Measurements from ENCODE around the gene THTPA. TPM values are rescaled to one million over a fixed set of nuclear protein-coding genes. Genes with fewer than 3 reads are reported as not detected.

THTPA gene
- total RNA-seq, 1 donor from 2014 or later = 6.9 TPM

DNA sequence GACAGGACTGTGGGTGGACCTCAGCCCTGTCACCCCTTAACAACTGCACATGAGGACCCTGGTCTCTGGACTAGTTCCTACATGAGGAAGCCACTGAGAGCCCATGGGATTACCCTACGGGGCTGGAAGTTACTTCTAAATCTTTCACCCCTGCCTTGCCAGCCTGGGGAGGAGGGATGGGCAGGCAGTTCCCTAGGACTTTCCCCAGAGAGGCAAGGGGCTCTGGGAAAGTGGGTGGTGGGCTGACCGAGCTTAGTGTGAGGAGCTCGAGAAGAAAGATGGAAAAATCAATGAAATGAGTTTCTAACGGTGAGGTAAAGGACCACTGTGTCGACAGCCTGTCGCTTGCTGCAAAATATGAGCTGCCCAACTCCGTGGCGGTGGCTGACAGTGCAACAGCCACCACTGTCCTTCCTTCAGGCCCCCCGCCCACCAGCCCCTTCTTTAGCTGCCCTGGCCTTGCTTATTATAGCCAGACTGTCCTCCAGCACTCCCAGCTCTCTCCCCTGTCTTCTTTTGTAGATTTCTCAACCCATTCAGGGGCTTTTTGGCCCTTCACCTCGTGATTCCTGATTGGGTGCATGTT is 9.5 kb upstream of the THTPA start:
- TF ChIP-seq, protein P1, sequence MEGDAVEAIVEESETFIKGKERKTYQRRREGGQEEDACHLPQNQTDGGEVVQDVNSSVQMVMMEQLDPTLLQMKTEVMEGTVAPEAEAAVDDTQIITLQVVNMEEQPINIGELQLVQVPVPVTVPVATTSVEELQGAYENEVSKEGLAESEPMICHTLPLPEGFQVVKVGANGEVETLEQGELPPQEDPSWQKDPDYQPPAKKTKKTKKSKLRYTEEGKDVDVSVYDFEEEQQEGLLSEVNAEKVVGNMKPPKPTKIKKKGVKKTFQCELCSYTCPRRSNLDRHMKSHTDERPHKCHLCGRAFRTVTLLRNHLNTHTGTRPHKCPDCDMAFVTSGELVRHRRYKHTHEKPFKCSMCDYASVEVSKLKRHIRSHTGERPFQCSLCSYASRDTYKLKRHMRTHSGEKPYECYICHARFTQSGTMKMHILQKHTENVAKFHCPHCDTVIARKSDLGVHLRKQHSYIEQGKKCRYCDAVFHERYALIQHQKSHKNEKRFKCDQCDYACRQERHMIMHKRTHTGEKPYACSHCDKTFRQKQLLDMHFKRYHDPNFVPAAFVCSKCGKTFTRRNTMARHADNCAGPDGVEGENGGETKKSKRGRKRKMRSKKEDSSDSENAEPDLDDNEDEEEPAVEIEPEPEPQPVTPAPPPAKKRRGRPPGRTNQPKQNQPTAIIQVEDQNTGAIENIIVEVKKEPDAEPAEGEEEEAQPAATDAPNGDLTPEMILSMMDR (IDR thresholded peaks at IDR 0.05; ENCODE audit: unreplicated experiment) = no peak
- Mint-ChIP-seq H3K27ac (ENCODE audit: unreplicated experiment) (no peak overlapping the region), H3K4me3 (ENCODE audit: unreplicated experiment) (no peak overlapping the region), H3K9me3 (ENCODE audit: unreplicated experiment) (no peaks in the 10 kb centered on the region), H3K27me3 (ENCODE audit: unreplicated experiment) (peaks cover 1% of the 10 kb centered on the region), H3K4me1 (ENCODE audit: unreplicated experiment) (peaks cover 17% of the 10 kb centered on the region), H3K36me3 (ENCODE audit: low read depth, unreplicated experiment) (no peaks in the 10 kb centered on the region)
- DNase-seq (ENCODE audit: low spot score) = no peak

DNA sequence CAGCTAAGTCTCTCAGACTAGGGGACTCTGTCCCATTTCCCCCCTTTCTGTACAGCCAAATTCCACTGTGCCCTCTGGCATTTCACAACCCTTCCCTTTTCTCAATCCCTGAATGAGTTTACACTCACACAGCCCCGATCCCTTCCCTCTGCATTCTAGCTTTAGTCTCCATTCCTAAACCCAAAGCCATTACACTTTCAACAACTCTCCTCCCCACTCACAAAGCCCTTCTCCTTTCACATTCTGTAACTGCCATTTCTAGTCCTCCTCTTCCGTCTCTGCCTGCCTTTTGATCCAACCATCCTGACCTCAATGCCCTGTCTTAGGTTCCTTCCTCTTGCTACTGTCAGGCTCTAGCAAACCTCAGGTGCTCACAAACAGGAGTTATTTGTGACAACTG is 8.1 kb upstream of the THTPA start:
- H3K36me3 Mint-ChIP-seq (ENCODE audit: low read depth, unreplicated experiment) = no peaks in the 10 kb centered on the region
- H3K4me1 Mint-ChIP-seq (ENCODE audit: unreplicated experiment) = peaks cover 19% of the 10 kb centered on the region
- no peaks in the 10 kb centered on the region for H3K9me3 Mint-ChIP-seq (ENCODE audit: unreplicated experiment)
- H3K4me3 Mint-ChIP-seq (ENCODE audit: unreplicated experiment) = no peak overlapping the region
- H3K27me3 Mint-ChIP-seq (ENCODE audit: unreplicated experiment) = no peaks in the 10 kb centered on the region
- TF ChIP-seq, protein P1 (IDR thresholded peaks at IDR 0.05; ENCODE audit: unreplicated experiment) = no peak
- DNase-seq (ENCODE audit: low spot score) = no peak
- no peak overlapping the region for H3K27ac Mint-ChIP-seq (ENCODE audit: unreplicated experiment)

DNA sequence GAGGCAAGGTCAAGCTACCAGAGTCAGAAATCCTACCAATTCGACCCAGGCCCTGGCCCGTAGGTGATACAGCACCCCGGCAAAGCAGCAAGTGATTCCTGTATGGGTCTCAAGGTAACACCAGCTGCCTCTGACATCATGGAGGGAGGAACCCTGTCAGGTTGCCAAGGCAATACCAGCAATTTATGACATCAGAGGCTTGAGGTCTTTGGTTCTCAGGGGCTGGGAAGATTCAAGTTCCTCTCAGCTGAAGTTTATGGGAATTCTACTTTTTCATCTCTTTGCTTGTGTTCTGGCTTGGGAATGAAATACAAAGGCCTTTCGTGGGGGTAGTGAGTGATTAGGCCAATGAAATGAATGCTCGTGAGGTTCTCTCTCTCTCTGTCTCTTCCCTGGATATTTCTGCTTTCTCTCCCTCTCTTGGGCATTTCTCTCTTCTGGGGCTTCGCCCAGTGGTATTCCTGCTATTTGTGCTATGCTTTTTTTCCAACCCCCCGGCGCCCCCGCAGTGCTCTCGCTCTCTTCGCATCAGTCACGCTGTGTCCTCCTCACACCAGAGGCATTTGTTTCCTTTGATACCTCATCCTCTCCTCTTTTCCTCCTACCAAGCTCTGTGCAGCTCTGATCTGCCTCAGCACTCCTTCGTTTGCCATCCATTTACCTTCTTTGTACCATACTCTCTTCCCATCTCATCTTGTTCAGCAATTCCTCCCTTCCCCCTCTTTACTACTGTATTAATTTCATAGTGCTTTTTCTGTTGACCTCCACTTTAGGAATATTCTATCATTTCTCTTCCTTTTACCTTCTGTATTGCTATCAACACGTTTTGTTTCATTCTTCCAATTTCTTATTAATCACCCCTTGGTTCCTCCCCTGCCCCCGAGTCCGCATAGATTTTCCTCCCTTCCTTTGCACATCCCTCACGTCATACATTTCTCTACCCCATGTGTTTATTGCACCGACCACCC is 7.4 kb upstream of the THTPA start:
- peaks cover 19% of the 10 kb centered on the region for H3K4me1 Mint-ChIP-seq (ENCODE audit: unreplicated experiment)
- no peak for DNase-seq (ENCODE audit: low spot score)
- H3K36me3 Mint-ChIP-seq (ENCODE audit: low read depth, unreplicated experiment) = no peaks in the 10 kb centered on the region
- H3K9me3 Mint-ChIP-seq (ENCODE audit: unreplicated experiment) = no peaks in the 10 kb centered on the region
- TF ChIP-seq, protein P1 (IDR thresholded peaks at IDR 0.05; ENCODE audit: unreplicated experiment) = no peak
- H3K4me3 Mint-ChIP-seq (ENCODE audit: unreplicated experiment) = no peak overlapping the region
- no peak overlapping the region for H3K27ac Mint-ChIP-seq (ENCODE audit: unreplicated experiment)
- H3K27me3 Mint-ChIP-seq (ENCODE audit: unreplicated experiment) = no peaks in the 10 kb centered on the region

DNA sequence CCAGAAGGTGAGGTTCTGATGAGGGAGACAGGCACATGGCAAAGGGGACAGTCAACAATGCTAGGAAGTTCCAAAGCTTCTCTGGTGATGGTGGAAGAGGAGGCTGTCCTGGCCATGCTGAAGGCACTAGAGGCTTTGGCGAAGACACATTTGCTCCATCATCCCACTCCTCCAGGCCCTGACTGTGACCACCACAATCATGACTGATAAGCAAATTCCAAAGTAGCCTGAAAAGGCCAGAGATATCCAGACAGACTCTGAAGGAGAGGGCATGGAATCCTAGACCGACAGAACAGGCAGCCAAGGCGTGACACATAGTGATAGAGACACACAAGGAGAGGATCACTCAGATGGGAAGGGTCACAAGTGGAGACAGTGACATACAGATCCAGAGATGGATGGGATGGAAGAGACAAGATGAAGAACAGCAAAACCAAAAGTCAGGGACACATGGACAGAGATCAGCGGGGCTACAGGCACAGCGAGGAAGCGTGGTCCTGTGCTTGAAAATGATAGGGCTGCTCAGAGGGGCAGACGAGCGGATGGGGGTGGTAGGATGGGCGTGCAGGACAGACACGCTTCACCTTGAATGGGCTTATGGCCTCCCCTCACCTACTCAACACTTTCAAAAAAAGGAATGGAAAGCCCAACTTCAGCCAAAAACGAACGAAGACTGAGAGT is 5.8 kb upstream of the THTPA start:
- Mint-ChIP-seq H3K4me3 (ENCODE audit: unreplicated experiment) (no peak overlapping the region), H3K4me1 (ENCODE audit: unreplicated experiment) (peaks cover 8% of the 10 kb centered on the region), H3K9me3 (ENCODE audit: unreplicated experiment) (no peaks in the 10 kb centered on the region), H3K27me3 (ENCODE audit: unreplicated experiment) (no peaks in the 10 kb centered on the region), H3K36me3 (ENCODE audit: low read depth, unreplicated experiment) (no peaks in the 10 kb centered on the region), H3K27ac (ENCODE audit: unreplicated experiment) (no peak overlapping the region)
- TF ChIP-seq, protein P1 (IDR thresholded peaks at IDR 0.05; ENCODE audit: unreplicated experiment) = no peak
- DNase-seq (ENCODE audit: low spot score) = no peak
